GM12878 (cell line): ENCODE results near the gene CNGA4. TPM values are rescaled to one million over a fixed set of nuclear protein-coding genes. Genes with fewer than 3 reads are reported as not detected.
A peak's percentile ranks its signal among the peaks of the same experiment; 100 is the strongest.

ENCODE experiments used
- ATAC-seq: fragments of 200-7000 bp; cut with Tn5 transposase; 3 replicates; pipeline ENCODE4 v1.9.1; 2020; ENCODE audit warnings: mild to moderate bottlenecking, moderate library complexity
- BruUV-seq: library from RNA; stranded (reverse); fragments of 400-500 nt; replicated peaks from 2 replicates; lab custom pipeline; 2021; lab: Mats Ljungman, UMichigan
- CTCF ChIA-PET: fragments of 300-600 bp; sonication (Branson Sonifier 250); formaldehyde crosslinking; extraction: SDS; loops from one replicate; lab custom pipeline; 2021; ENCODE audit warnings: inconsistent platforms; lab: Yijun Ruan, JAX
- POLR2A ChIA-PET: fragments of 350-600 bp; formaldehyde crosslinking; extraction: SDS; loops from one replicate; lab custom pipeline; 2021; ENCODE audit warnings: inconsistent platforms; lab: Charles Lee
- RAD21 ChIA-PET: fragments of 300-600 bp; sonication (Branson Sonifier 250); formaldehyde crosslinking; loops from one replicate; lab custom pipeline; 2023; ENCODE audit warnings: antibody characterized with exemption; ENCODE audit not compliant: unreplicated experiment; lab: Charles Lee
- SMC1A ChIA-PET: fragments of 300-600 bp; sonication (Branson Sonifier 250); formaldehyde crosslinking; loops from one replicate; lab custom pipeline; 2023; ENCODE audit not compliant: unreplicated experiment, uncharacterized antibody; lab: Charles Lee
- DNase-seq: peaks from one replicate; pipeline ENCODE4 v3.0.0-alpha.2; 2011; ENCODE audit warnings: low read depth, low spot score
- FAIRE-seq: peaks from 3 replicates; lab custom pipeline; 2011; peaks lifted over from hg19 to GRCh38; lab: Jason Lieb, UNC
- H2AFZ ChIP-seq: 2 replicates; pipeline ENCODE4 v1.6.0; 2011; ENCODE audit warnings: low read depth, low read length, control low read depth; ENCODE audit not compliant: control insufficient read depth
- H3K27ac ChIP-seq: 2 replicates; pipeline ENCODE4 v1.5.1; 2011; ENCODE audit warnings: control low read depth; ENCODE audit not compliant: control insufficient read depth, insufficient read depth
- H3K27me3 ChIP-seq, 2 experiments: replicated peaks in 1 of 2; 2 replicates each; pipeline versions ENCODE4 v1.6.0 to v1.6.1; 2011; ENCODE audit warnings: low read length in 1 of 2; ENCODE audit not compliant: control insufficient read depth in 2 of 2, insufficient read depth in 2 of 2
- H3K36me3 ChIP-seq, 2 experiments: 2 replicates each; pipeline ENCODE4 v1.5.1; 2011; ENCODE audit warnings: low read length in 1 of 2; ENCODE audit not compliant: control insufficient read depth in 2 of 2, insufficient read depth in 2 of 2
- H3K4me1 ChIP-seq: 2 replicates; pipeline ENCODE4 v1.6.1; 2011; ENCODE audit warnings: mild to moderate bottlenecking, low read length, moderate library complexity, mixed read lengths; ENCODE audit not compliant: control insufficient read depth, insufficient read depth
- H3K4me2 ChIP-seq: 2 replicates; pipeline ENCODE4 v1.6.0; 2011; ENCODE audit warnings: control low read depth; ENCODE audit not compliant: control insufficient read depth, insufficient read depth
- H3K4me3 ChIP-seq: fragments of 200-600 bp; sonication (generic); 2 replicates; pipeline ENCODE4 v1.5.1; 2016
- H3K79me2 ChIP-seq: 2 replicates; pipeline ENCODE4 v1.6.0; 2011; ENCODE audit warnings: low read length; ENCODE audit not compliant: control insufficient read depth, insufficient read depth
- H3K9ac ChIP-seq: 2 replicates; pipeline ENCODE4 v1.8.0; 2011; ENCODE audit warnings: low read length, control low read depth, mixed read lengths; ENCODE audit not compliant: control insufficient read depth, insufficient read depth
- H3K9me3 ChIP-seq: replicated peaks from 3 replicates; pipeline ENCODE4 v1.5.1; 2011; ENCODE audit warnings: mild to moderate bottlenecking, low read length; ENCODE audit not compliant: control insufficient read depth, insufficient read depth
- H4K20me1 ChIP-seq: 2 replicates; pipeline ENCODE4 v1.6.0; 2011; ENCODE audit not compliant: control insufficient read depth, insufficient read depth
- BMI1 ChIP-seq: fragments of 450-650 bp; IDR thresholded peaks from 2 replicates; pipeline ENCODE4 v1.6.1; 2016; ENCODE audit warnings: mild to moderate bottlenecking, moderate library complexity, borderline replicate concordance
- CBX5 ChIP-seq: sonication (generic); IDR thresholded peaks from 2 replicates; pipeline ENCODE4 v1.6.1; 2016; ENCODE audit warnings: low read depth, moderate library complexity, mild to moderate bottlenecking, inconsistent platforms
- EZH2 ChIP-seq: IDR thresholded peaks from 2 replicates; pipeline ENCODE4 v1.6.1; 2012; ENCODE audit warnings: low read depth, mild to moderate bottlenecking, control low read depth, inconsistent platforms, low read length, borderline replicate concordance; ENCODE audit not compliant: control insufficient read depth
- HSF1 ChIP-seq: fragments of 150-350 bp; IDR thresholded peaks from 2 replicates; pipeline ENCODE4 v1.6.1; 2014; ENCODE audit warnings: mild to moderate bottlenecking, low read depth, low read length
- MYB ChIP-seq: fragments of 150-350 bp; IDR thresholded peaks from 2 replicates; pipeline ENCODE4 v1.6.1; 2014; ENCODE audit warnings: mild to moderate bottlenecking, low read depth, low read length, borderline replicate concordance
- NFYB ChIP-seq: IDR thresholded peaks from 2 replicates; pipeline ENCODE4 v1.6.1; 2011; ENCODE audit warnings: low read depth, mild to moderate bottlenecking, low read length, improper control_type of control experiment, moderate library complexity; ENCODE audit not compliant: insufficient read depth
- NR2C1 ChIP-seq: fragments of 450-650 bp; IDR thresholded peaks from 2 replicates; pipeline ENCODE4 v1.6.1; 2017; ENCODE audit warnings: antibody characterized with exemption, mild to moderate bottlenecking, moderate library complexity
- PAX5 ChIP-seq: IDR thresholded peaks from 2 replicates; pipeline ENCODE4 v1.6.1; 2011; ENCODE audit warnings: low read depth, low read length, borderline replicate concordance
- PML ChIP-seq: IDR thresholded peaks from 2 replicates; pipeline ENCODE4 v1.6.1; 2012; ENCODE audit warnings: low read length, inconsistent platforms
- RB1 ChIP-seq: fragments of 450-650 bp; formaldehyde crosslinking; IDR thresholded peaks from 2 replicates; pipeline ENCODE4 v1.6.1; 2017; ENCODE audit warnings: mild to moderate bottlenecking, borderline replicate concordance
- SMAD5 ChIP-seq: IDR thresholded peaks from 2 replicates; pipeline ENCODE4 v1.6.1; 2016; ENCODE audit warnings: antibody characterized with exemption, low read depth
- SMC3 ChIP-seq: IDR thresholded peaks from 2 replicates; pipeline ENCODE4 v1.6.1; 2011; ENCODE audit warnings: low read length, improper control_type of control experiment, borderline replicate concordance
- TCF3 ChIP-seq: IDR thresholded peaks from 2 replicates; pipeline ENCODE4 v1.6.1; 2012; ENCODE audit warnings: low read depth, mild to moderate bottlenecking, low read length, borderline replicate concordance; ENCODE audit not compliant: insufficient read depth
- YY1 ChIP-seq: IDR thresholded peaks from 2 replicates; pipeline ENCODE4 v1.6.1; 2011; ENCODE audit warnings: low read depth, mild to moderate bottlenecking, low read length
- ZBED1 ChIP-seq: IDR thresholded peaks from 2 replicates; pipeline ENCODE4 v1.6.1; 2016; ENCODE audit warnings: borderline replicate concordance
- ZNF207 ChIP-seq: fragments of 450-650 bp; IDR thresholded peaks from 2 replicates; pipeline ENCODE4 v1.6.1; 2014; ENCODE audit warnings: antibody characterized with exemption, mild to moderate bottlenecking, borderline replicate concordance
- WGBS: methylation state at CpG from one replicate; pipeline ENCODE4 v1.1.6; 2016; ENCODE audit warnings: low lambda C conversion rate; ENCODE audit not compliant: insufficient replicate concordance, insufficient coverage; ENCODE audit errors: missing lambda C conversion rate; 5-methylcytosine and 5-hydroxymethylcytosine counted together
- in situ Hi-C: fragments of 300-500 bp; cut with MboI; formaldehyde crosslinking; loops from 9 replicates; pipeline ENCODE4 v1.14.3; 2018; ENCODE audit warnings: mixed read lengths
- intact Hi-C: fragments of 100-400 bp; cut with micrococcal nuclease; formaldehyde crosslinking; loops from one replicate; pipeline ENCODE4 v1.14.2; 2022; ENCODE audit not compliant: unreplicated experiment
- polyA plus RNA-seq, 11 experiments: library from polyadenylated mRNA; depleted of rRNA in 4 of 11; unstranded in 6 of 11; stranded (reverse) in 5 of 11; fragments of >200 nt; fragmentation: Nextera tagmentation in 4 of 11; fragmentation: Illumina TruSeq in 1 of 11; extraction: Ambion mirVana in 4 of 11; extraction: Trizol in 1 of 11; gene quantifications; 1 replicate in 1 of 11; 2 replicates in 10 of 11; pipeline versions ENCODE4 v1.2.1 to v1.2.3, GENCODE V29; 2011 to 2016; ENCODE audit warnings: inconsistent platforms in 2 of 11, missing spikeins in 2 of 11, low read depth in 1 of 11
- total RNA-seq, 4 experiments: library from RNA; depleted of rRNA in 3 of 4; stranded (reverse); fragments of >200 nt in 3 of 4; fragmentation: Illumina TruSeq in 1 of 4; extraction: Trizol in 1 of 4; gene quantifications; 2 replicates each; pipeline versions ENCODE4 v1.2.1 to v1.2.3, GENCODE V29; 2013 to 2021
- TF ChIP-seq, protein P1 (sequence below): fragments of 450-650 bp; IDR thresholded peaks from 2 replicates; pipeline ENCODE4 v1.6.1; 2016; ENCODE audit warnings: mild to moderate bottlenecking

Gene CNGA4
- total and polyA plus RNA-seq, 10 of the 15 experiments (the other 5 are each of a cell fraction or from before 2014, with no cell fraction given), result 0.05 to 0.26 (median 0.07) TPM; not detected in 5

DNA sequence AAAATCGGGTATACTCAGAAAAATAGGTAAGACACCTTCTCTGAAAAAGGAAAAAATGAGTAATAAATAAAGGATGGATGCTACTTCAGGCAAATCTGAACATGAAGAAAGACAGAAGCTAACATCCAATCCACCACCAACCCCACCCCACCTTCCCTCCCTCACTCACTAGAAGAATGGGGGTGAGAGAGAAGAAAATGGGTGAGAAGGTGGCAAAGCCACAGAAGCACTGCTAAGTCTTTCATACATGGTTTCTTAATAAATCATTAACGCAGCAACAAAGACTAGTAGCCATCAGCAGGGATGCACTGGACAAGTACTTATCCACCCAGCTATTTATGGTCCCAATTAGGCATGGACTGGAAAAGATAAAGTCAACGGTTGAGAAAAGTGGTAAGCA is 10.4 kb upstream of the CNGA4 start:
- ATAC-seq (peak; percentile 24; the same call in 2 of the 3 replicates), DNase-seq (no peak), FAIRE-seq (no peak)
- ChIA-PET SMC1A (interaction anchor here (0.9 to 2.7 kb wide), 5 partner anchors 12 to 151 kb away, joined by 3 to 14 read pairs (median 3); no protein-coding TSS in a partner anchor), CTCF (interaction anchor here (0.9 to 1.9 kb wide), 4 partner anchors 12 to 1758 kb away, joined by 3 to 12 read pairs (median 6); partner anchors contain the start of gene EIF3F), RAD21 (interaction anchor here (0.8 to 1.4 kb wide), 2 partner anchors 13 to 27 kb away, joined by 4 read pairs; no protein-coding TSS in a partner anchor), POLR2A (interaction anchor here (0.5 to 1.0 kb wide), 2 partner anchors 14 to 114 kb away, joined by 3 to 4 read pairs; no protein-coding TSS in a partner anchor)
- H3K27me3 ChIP-seq, result no peaks in the 10 kb centered on the region
- intact Hi-C loops, result no loop called here
- no peak overlapping the region for H3K4me2 ChIP-seq
- H3K27ac ChIP-seq, result no peak overlapping the region
- WGBS, result 78% methylated on average over 3 of the region's 3 CpGs
- H3K4me1 ChIP-seq, result peaks cover 3% of the 10 kb centered on the region; the same call in 1 of the 2 replicates
- TF ChIP-seq ZNF207 (no peak), TCF3 (no peak), NFYB (no peak), PML (no peak), BMI1 (no peak), MYB (no peak), YY1 (no peak), ZBED1 (no peak), SMC3 (no peak), PAX5 (no peak), RB1 (no peak), HSF1 (no peak), EZH2 (no peak), NR2C1 (no peak), CBX5 (no peak), SMAD5 (no peak)
- TF ChIP-seq, protein P1, sequence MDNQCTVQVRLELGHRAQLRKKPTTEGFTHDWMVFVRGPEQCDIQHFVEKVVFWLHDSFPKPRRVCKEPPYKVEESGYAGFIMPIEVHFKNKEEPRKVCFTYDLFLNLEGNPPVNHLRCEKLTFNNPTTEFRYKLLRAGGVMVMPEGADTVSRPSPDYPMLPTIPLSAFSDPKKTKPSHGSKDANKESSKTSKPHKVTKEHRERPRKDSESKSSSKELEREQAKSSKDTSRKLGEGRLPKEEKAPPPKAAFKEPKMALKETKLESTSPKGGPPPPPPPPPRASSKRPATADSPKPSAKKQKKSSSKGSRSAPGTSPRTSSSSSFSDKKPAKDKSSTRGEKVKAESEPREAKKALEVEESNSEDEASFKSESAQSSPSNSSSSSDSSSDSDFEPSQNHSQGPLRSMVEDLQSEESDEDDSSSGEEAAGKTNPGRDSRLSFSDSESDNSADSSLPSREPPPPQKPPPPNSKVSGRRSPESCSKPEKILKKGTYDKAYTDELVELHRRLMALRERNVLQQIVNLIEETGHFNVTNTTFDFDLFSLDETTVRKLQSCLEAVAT, result no peak
- H3K36me3 ChIP-seq, result peaks cover 7% of the 10 kb centered on the region in 2 experiments; a peak in 3 of 4 replicates
- in situ Hi-C loops, result no loop called here
- no TSS peak for BruUV-seq
- H2AFZ ChIP-seq, result no peak overlapping the region
- peaks cover 12% of the 10 kb centered on the region for H3K79me2 ChIP-seq
- H3K9me3 ChIP-seq, result no peaks in the 10 kb centered on the region; the same call in 2 of the 3 replicates
- no peaks in the 10 kb centered on the region for H4K20me1 ChIP-seq
- no peak overlapping the region for H3K9ac ChIP-seq
- H3K4me3 ChIP-seq, result no peak overlapping the region
